Adrenal gland (tissue), 12 donors: ENCODE measurements around the gene WBP2NL. TPM values are rescaled to one million over a fixed set of nuclear protein-coding genes. Genes with fewer than 3 reads are reported as not detected.

ENCODE experiments used
- DNase-seq, 7 donors: peaks; one replicate each; pipeline ENCODE4 v3.0.0-alpha.2; 2019 to 2020
- H3K27ac ChIP-seq, 5 donors: fragments of 200-600 bp; sonication (generic) in 4 of 5; 1 replicate in 3 of 5; 2 replicates in 2 of 5; pipeline versions ENCODE4 v1.5.1 to v1.8.0; 2016 to 2020; ENCODE audit warnings: mild to moderate bottlenecking in 1 of 5
- H3K27me3 ChIP-seq: fragments of 200-600 bp; 2 replicates; pipeline ENCODE4 v1.8.0; 2021
- H3K36me3 ChIP-seq, 2 donors: fragments of 200-600 bp; replicated peaks in 1 of 2; 1 replicate in 1 of 2; 2 replicates in 1 of 2; pipeline versions ENCODE4 v1.5.1 to v1.8.0; 2018 to 2022
- H3K4me1 ChIP-seq, 2 donors: fragments of 200-600 bp; replicated peaks in 1 of 2; 1 replicate in 1 of 2; 2 replicates in 1 of 2; pipeline versions ENCODE4 v1.5.1 to v1.8.0; 2018 to 2021
- H3K4me3 ChIP-seq, 4 donors: fragments of 200-600 bp; sonication (generic) in 3 of 4; one replicate each; pipeline ENCODE4 v1.5.1; 2016 to 2018
- H3K9me3 ChIP-seq, 3 donors: fragments of 200-600 bp; sonication (generic) in 1 of 3; replicated peaks in 1 of 3; 1 replicate in 2 of 3; 2 replicates in 1 of 3; pipeline versions ENCODE4 v1.5.1 to v1.8.0; 2016 to 2021
- POLR2A ChIP-seq, 2 donors: fragments of 450-650 bp; IDR thresholded peaks; one replicate each; pipeline ENCODE4 v1.6.1; 2017; ENCODE audit warnings: antibody characterized with exemption in 2 of 2, mild to moderate bottlenecking in 2 of 2, moderate library complexity in 1 of 2
- WGBS, 4 donors: extraction: QIAGEN DNeasy Blood & Tissue Kit in 2 of 4; methylation state at CpG; one replicate each; pipeline versions ENCODE4 v1.1.5 to v1.1.7; 2013 to 2017; 5-methylcytosine and 5-hydroxymethylcytosine counted together
- intact Hi-C, 2 donors: fragments of 100-400 bp; cut with DNase I; formaldehyde crosslinking; loops; one replicate each; pipeline versions ENCODE4 v1.14.1 to v1.15.0; 2022 to 2023
- polyA plus RNA-seq, 3 donors: library from polyadenylated mRNA; stranded (reverse); fragments of 200-250 nt in 2 of 3; fragments of 350-450 nt in 1 of 3; fragmentation: Illumina TruSeq in 1 of 3; extraction: RNeasy Lipid Tissue Mini Kit (QIAGEN cat#74804) in 1 of 3; gene quantifications; one replicate each; pipeline ENCODE4 v1.2.3, GENCODE V29; 2013 to 2014
- total RNA-seq, 9 donors: library from RNA; depleted of rRNA in 4 of 9; stranded (reverse); fragments of >200 nt in 4 of 9; fragments of 120-200 nt in 1 of 9; fragmentation: NEBNext Ultra II Directional in 1 of 9; extraction: Animal tissue kit (Norgen Biotek cat#: 25700) in 1 of 9; gene quantifications; one replicate each; pipeline versions ENCODE4 v1.1.0 to v1.2.4, GENCODE V29; 2013 to 2023
- TF ChIP-seq, protein P1 (sequence below), 6 experiments: fragments of 450-650 bp in 4 of 6; fragments of 200-600 bp in 2 of 6; sonication (generic) in 1 of 6; IDR thresholded peaks; 1 replicate in 5 of 6; 2 replicates in 1 of 6; pipeline versions ENCODE4 v1.5.1 to v1.8.0; 2016 to 2021; ENCODE audit warnings: antibody characterized with exemption in 6 of 6, mild to moderate bottlenecking in 2 of 6, moderate library complexity in 1 of 6
- donor health status: healthy with polysubstance abuse.
- donor health status: Bipolar disorder and iron deficiency.
- donor health status: DM: yes; HTN: yes; CAD: no.
- donor health status: DM: no; HTN: no; CAD: no.
- donor health status: DM: no; HTN: no; CAD: no.
- donor health status: DM: yes; HTN: yes; CAD: no.

WBP2NL gene
- total and polyA plus RNA-seq, 12 donors: 0.35 to 2.0 (median 0.62) TPM; not detected in 1

DNA sequence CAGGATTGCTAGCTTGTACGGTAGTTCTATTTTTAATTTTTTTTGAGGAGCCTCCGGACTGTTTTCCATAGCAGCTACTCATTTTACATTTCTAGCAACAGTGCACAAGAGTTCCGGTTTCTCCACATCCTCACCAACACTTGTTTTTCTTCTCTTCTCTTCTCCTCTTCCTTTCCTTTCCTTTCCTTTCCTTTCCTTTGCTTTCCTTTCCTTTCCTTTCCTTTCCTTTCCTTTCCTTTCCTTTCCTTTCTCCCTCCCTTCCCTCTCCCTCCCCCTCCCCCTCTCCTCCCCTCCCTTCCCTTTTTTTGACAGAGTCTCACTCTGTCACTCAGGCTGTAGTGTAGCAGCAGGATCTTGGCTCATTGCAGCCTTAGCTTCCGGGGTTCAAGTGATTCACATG is 9.3 kb downstream of the WBP2NL start:
- no peaks in the 10 kb centered on the region for H3K36me3 ChIP-seq
- peaks cover 0 to 10% (median 6%) of the 10 kb centered on the region in 3 donors for H3K9me3 ChIP-seq
- no peak overlapping the region for H3K27ac ChIP-seq
- H3K4me3 ChIP-seq: no peak overlapping the region
- intact Hi-C loops: no loop called here
- no peaks in the 10 kb centered on the region for H3K27me3 ChIP-seq
- TF ChIP-seq POLR2A (IDR thresholded peaks at IDR 0.05): no peak
- TF ChIP-seq, protein P1, sequence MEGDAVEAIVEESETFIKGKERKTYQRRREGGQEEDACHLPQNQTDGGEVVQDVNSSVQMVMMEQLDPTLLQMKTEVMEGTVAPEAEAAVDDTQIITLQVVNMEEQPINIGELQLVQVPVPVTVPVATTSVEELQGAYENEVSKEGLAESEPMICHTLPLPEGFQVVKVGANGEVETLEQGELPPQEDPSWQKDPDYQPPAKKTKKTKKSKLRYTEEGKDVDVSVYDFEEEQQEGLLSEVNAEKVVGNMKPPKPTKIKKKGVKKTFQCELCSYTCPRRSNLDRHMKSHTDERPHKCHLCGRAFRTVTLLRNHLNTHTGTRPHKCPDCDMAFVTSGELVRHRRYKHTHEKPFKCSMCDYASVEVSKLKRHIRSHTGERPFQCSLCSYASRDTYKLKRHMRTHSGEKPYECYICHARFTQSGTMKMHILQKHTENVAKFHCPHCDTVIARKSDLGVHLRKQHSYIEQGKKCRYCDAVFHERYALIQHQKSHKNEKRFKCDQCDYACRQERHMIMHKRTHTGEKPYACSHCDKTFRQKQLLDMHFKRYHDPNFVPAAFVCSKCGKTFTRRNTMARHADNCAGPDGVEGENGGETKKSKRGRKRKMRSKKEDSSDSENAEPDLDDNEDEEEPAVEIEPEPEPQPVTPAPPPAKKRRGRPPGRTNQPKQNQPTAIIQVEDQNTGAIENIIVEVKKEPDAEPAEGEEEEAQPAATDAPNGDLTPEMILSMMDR (IDR thresholded peaks at IDR 0.05): no peak
- WGBS, 4 donors: 63 to 77% (median 72%) methylated on average over 4 of the region's 4 CpGs
- DNase-seq: no peak
- no peaks in the 10 kb centered on the region for H3K4me1 ChIP-seq

DNA sequence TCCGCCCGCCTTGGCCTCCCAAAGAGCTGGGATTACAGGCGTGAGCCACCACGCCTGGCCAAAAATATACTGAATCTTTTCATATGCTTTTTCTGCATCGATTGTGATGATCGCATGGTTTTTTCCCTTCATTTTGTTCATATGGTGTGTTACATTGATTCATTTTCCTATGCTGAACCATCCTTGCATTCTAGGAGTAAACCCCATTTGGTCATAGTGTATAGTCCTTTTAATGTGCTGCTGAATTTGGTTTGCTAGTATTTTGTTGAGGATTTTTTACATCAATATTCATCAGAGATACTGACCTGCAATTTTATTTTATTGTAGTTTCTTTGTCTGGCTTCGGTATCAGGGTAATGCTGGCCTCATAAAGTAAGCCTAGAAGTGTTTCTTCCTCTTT is 12.2 kb downstream of the WBP2NL start:
- Histone ChIP-seq H3K4me1 (no peaks in the 10 kb centered on the region), H3K9me3 (peaks cover 0 to 10% (median 6%) of the 10 kb centered on the region in 3 donors), H3K27ac (no peak overlapping the region), H3K4me3 (no peak overlapping the region), H3K36me3 (no peaks in the 10 kb centered on the region), H3K27me3 (no peaks in the 10 kb centered on the region)
- no peak for DNase-seq
- TF ChIP-seq, protein P1 (IDR thresholded peaks at IDR 0.05): no peak
- TF ChIP-seq POLR2A (IDR thresholded peaks at IDR 0.05): no peak
- intact Hi-C loops: no loop called here
- WGBS, 4 donors: 80 to 93% (median 86%) methylated on average over 7 of the region's 7 CpGs

DNA sequence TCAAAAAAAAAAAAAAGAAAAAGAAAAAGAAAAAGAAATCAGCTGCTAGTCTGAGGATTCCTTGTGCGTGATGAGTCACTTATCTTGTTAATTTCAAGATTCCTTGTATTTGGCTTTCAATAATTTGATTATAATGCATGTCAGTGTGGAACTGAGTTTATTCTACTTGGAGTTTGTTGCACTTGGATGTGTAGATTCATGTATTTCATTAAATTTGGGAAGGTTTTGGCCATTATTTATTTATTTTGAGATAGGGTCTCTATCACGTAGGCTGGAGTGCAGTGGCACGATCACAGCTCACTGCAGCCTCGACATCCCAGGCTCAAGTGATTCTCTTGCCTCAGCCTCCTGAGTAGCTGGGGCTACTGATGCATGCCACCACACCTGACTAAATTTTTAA is 14.8 kb downstream of the WBP2NL start:
- WGBS, 4 donors: 62 to 88% (median 78%) methylated on average over 4 of the region's 4 CpGs
- H3K4me3 ChIP-seq: no peak overlapping the region
- H3K9me3 ChIP-seq: peaks cover 0 to 10% (median 6%) of the 10 kb centered on the region in 3 donors
- H3K36me3 ChIP-seq: no peaks in the 10 kb centered on the region
- no peaks in the 10 kb centered on the region for H3K27me3 ChIP-seq
- DNase-seq: no peak
- TF ChIP-seq, protein P1 (IDR thresholded peaks at IDR 0.05): no peak
- no peak for TF ChIP-seq POLR2A (IDR thresholded peaks at IDR 0.05)
- intact Hi-C loops: no loop called here
- no peak overlapping the region for H3K27ac ChIP-seq
- no peaks in the 10 kb centered on the region for H3K4me1 ChIP-seq

DNA sequence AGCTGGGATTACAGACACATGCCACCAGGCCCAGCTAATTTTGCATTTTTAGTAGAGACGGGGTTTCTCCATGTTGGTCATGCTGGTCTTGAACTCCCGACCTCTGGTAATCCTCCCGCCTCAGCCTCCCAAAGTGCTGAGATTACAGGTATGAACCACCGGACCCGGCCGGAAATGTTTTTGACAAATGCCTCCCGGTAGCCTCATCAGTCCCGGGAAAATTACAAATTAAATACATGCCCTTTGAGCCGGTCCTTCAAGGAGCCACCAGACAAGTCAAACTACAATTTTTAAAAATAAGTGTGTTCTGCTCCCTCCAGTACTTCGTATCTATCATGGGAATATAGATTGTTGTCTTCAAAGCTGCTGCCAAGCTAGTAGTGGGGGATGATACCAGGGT is 17.5 kb downstream of the WBP2NL start:
- no peaks in the 10 kb centered on the region for H3K27me3 ChIP-seq
- no peak for DNase-seq
- WGBS, 4 donors: 65 to 84% (median 71%) methylated on average over 7 to 10 of the region's 10 CpGs
- H3K4me3 ChIP-seq: no peak overlapping the region
- H3K27ac ChIP-seq: no peak overlapping the region
- H3K36me3 ChIP-seq: no peaks in the 10 kb centered on the region
- H3K4me1 ChIP-seq: no peaks in the 10 kb centered on the region
- TF ChIP-seq, protein P1 (IDR thresholded peaks at IDR 0.05): no peak
- no peak for TF ChIP-seq POLR2A (IDR thresholded peaks at IDR 0.05)
- intact Hi-C loops: no loop called here
- no peaks in the 10 kb centered on the region for H3K9me3 ChIP-seq
